Loucy (cell line): ENCODE measurements around the gene OR51B2.

ENCODE experiments used
- EZH2phosphoT487 ChIP-seq: fragments of 200-600 bp; IDR thresholded peaks from 2 replicates; pipeline ENCODE4 v1.6.1; 2018; ENCODE audit warnings: antibody characterized with exemption, mild to moderate bottlenecking, moderate library complexity, borderline replicate concordance
- TF ChIP-seq, protein P1 (sequence below): fragments of 200-600 bp; sonication (generic); conservative IDR thresholded peaks from 2 replicates; pipeline ENCODE4 v1.5.1; 2014; ENCODE audit warnings: mild to moderate bottlenecking, antibody characterized with exemption, low read length

DNA sequence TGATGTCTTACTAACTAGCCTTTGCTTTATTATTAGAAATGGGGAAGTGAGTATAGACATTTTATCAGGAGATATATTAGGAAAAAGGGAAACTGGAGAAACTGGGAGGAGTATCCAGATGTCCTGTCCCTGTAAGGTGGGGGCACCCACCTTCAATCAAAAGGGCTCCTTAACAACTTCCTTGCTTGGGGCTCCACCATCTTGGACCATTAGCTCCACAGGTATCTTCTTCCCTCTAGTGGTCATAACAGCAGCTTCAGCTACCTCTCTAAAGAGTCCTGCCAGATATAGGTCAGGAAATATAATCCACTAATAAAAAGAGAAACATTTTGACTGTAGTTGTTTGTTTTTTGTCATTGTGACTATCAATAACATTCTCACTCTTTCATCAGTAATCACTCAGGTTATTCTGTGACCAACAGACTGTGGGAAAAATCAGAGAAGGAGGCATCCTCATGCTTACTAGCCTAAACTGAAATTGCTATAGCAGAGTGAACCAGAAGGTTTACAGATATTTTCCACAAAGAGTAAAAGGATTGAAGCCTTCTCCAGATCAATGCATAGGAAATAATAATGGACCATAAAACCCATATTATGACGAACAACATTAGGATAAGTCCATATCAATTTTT, 32.8 kb downstream of the OR51B2 start:
- TF ChIP-seq, protein P1, sequence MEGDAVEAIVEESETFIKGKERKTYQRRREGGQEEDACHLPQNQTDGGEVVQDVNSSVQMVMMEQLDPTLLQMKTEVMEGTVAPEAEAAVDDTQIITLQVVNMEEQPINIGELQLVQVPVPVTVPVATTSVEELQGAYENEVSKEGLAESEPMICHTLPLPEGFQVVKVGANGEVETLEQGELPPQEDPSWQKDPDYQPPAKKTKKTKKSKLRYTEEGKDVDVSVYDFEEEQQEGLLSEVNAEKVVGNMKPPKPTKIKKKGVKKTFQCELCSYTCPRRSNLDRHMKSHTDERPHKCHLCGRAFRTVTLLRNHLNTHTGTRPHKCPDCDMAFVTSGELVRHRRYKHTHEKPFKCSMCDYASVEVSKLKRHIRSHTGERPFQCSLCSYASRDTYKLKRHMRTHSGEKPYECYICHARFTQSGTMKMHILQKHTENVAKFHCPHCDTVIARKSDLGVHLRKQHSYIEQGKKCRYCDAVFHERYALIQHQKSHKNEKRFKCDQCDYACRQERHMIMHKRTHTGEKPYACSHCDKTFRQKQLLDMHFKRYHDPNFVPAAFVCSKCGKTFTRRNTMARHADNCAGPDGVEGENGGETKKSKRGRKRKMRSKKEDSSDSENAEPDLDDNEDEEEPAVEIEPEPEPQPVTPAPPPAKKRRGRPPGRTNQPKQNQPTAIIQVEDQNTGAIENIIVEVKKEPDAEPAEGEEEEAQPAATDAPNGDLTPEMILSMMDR: peak; percentile 71
- no peak for TF ChIP-seq EZH2phosphoT487
